MM.1S (cell line): ENCODE results near the gene TUBA4A.

Source experiments
- EZH2phosphoT487 ChIP-seq: fragments of 300-600 bp; sonication (generic); IDR thresholded peaks from 2 replicates; pipeline ENCODE4 v1.6.1; 2018; ENCODE audit warnings: antibody characterized with exemption, low read length
- TF ChIP-seq, protein P1 (sequence below): fragments of 300-600 bp; sonication (generic); IDR thresholded peaks from 2 replicates; pipeline ENCODE4 v1.5.1; 2016; ENCODE audit warnings: antibody characterized with exemption, low read length, mixed read lengths

GRCh38 chr2:219251656-219252055 lies 2.1 kb downstream of the TUBA4A start:
- TF ChIP-seq, protein P1, sequence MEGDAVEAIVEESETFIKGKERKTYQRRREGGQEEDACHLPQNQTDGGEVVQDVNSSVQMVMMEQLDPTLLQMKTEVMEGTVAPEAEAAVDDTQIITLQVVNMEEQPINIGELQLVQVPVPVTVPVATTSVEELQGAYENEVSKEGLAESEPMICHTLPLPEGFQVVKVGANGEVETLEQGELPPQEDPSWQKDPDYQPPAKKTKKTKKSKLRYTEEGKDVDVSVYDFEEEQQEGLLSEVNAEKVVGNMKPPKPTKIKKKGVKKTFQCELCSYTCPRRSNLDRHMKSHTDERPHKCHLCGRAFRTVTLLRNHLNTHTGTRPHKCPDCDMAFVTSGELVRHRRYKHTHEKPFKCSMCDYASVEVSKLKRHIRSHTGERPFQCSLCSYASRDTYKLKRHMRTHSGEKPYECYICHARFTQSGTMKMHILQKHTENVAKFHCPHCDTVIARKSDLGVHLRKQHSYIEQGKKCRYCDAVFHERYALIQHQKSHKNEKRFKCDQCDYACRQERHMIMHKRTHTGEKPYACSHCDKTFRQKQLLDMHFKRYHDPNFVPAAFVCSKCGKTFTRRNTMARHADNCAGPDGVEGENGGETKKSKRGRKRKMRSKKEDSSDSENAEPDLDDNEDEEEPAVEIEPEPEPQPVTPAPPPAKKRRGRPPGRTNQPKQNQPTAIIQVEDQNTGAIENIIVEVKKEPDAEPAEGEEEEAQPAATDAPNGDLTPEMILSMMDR, result no peak
- no peak for TF ChIP-seq EZH2phosphoT487
